AG04450 (cell line): ENCODE data around the gene ZBTB20. TPM values are rescaled to one million over a fixed set of nuclear protein-coding genes. Genes with fewer than 3 reads are reported as not detected.

Source experiments
- CTCF ChIA-PET: fragments of 300-600, 350-600 bp; formaldehyde crosslinking; extraction: SDS; loops from one replicate; lab custom pipeline; 2022; ENCODE audit warnings: antibody characterized with exemption, inconsistent platforms; lab: Charles Lee
- POLR2A ChIA-PET: fragments of 350-600 bp; formaldehyde crosslinking; extraction: SDS; loops from one replicate; lab custom pipeline; 2021; ENCODE audit warnings: antibody characterized with exemption, inconsistent platforms; lab: Yijun Ruan, JAX
- DNase-seq: peaks from one replicate; pipeline ENCODE4 v3.0.0-alpha.2; 2011; ENCODE audit warnings: low read depth, low spot score
- H3K27ac ChIP-seq: one replicate; pipeline ENCODE4 v1.5.1; 2012; ENCODE audit warnings: low read depth, low read length, control low read depth
- H3K27me3 ChIP-seq: one replicate; pipeline ENCODE4 v1.6.0; 2012; ENCODE audit warnings: low read length; ENCODE audit not compliant: control insufficient read depth, insufficient read depth
- H3K4me3 ChIP-seq: 2 replicates; pipeline ENCODE4 v1.5.1; 2011; ENCODE audit warnings: mild to moderate bottlenecking, low read depth, low read length, control low read depth
- H3K9me3 ChIP-seq: 2 replicates; pipeline ENCODE4 v1.5.1; 2012; ENCODE audit warnings: low read length; ENCODE audit not compliant: control insufficient read depth, insufficient read depth
- CTCF ChIP-seq: IDR thresholded peaks from 2 replicates; pipeline ENCODE4 v1.5.1; 2011; ENCODE audit warnings: low read depth, low read length, control low read depth, inconsistent platforms
- polyA plus RNA-seq: library from polyadenylated mRNA; depleted of rRNA; stranded (reverse); fragments of >200 nt; gene quantifications from 2 replicates; pipeline ENCODE4 v1.2.3, GENCODE V29; 2011

ZBTB20 gene
- polyA plus RNA-seq, 1 experiment, result 3.0 TPM

- H3K9me3 ChIP-seq, result no peaks in the 10 kb centered on the region
- CTCF ChIA-PET, result no interaction called here
- no peak overlapping the region for H3K4me3 ChIP-seq
- no peak for TF ChIP-seq CTCF
- no peak overlapping the region for H3K27ac ChIP-seq
- no peaks in the 10 kb centered on the region for H3K27me3 ChIP-seq
- POLR2A ChIA-PET, result no interaction called here
- DNase-seq, result no peak
These were observed 431.0 kb downstream of the ZBTB20 start for GRCh38 chr3:114716126-114716525.

GRCh38 chr3:114714957-114715460 lies 432.1 kb downstream of the ZBTB20 start:
- Histone ChIP-seq H3K27me3 (no peaks in the 10 kb centered on the region), H3K4me3 (no peak overlapping the region), H3K9me3 (no peaks in the 10 kb centered on the region), H3K27ac (no peak overlapping the region)
- no peak for TF ChIP-seq CTCF
- no peak for DNase-seq
- POLR2A ChIA-PET, result no interaction called here
- CTCF ChIA-PET, result no interaction called here

- H3K27ac ChIP-seq, result no peak overlapping the region
- no peaks in the 10 kb centered on the region for H3K9me3 ChIP-seq
- no peaks in the 10 kb centered on the region for H3K27me3 ChIP-seq
- H3K4me3 ChIP-seq, result no peak overlapping the region
- ChIA-PET POLR2A (no interaction called here), CTCF (no interaction called here)
- no peak for DNase-seq
- no peak for TF ChIP-seq CTCF
These were observed 432.9 kb downstream of the ZBTB20 start for GRCh38 chr3:114714237-114714636.

- Histone ChIP-seq H3K4me3 (no peak overlapping the region), H3K9me3 (no peaks in the 10 kb centered on the region), H3K27ac (no peak overlapping the region), H3K27me3 (no peaks in the 10 kb centered on the region)
- no peak for TF ChIP-seq CTCF
- ChIA-PET CTCF (no interaction called here), POLR2A (no interaction called here)
- no peak for DNase-seq
These were observed 434.2 kb downstream of the ZBTB20 start for GRCh38 chr3:114712728-114713492.

GRCh38 chr3:114711321-114711886 lies 435.7 kb downstream of the ZBTB20 start:
- Histone ChIP-seq H3K9me3 (no peaks in the 10 kb centered on the region), H3K27ac (no peak overlapping the region), H3K27me3 (no peaks in the 10 kb centered on the region), H3K4me3 (no peak overlapping the region)
- DNase-seq, result no peak
- TF ChIP-seq CTCF, result no peak
- CTCF ChIA-PET, result interaction anchor here (1.5 kb wide), 1 partner anchor 381 kb away, joined by 4 read pairs; no protein-coding TSS in a partner anchor
- POLR2A ChIA-PET, result no interaction called here
